ENCODE measurements around the gene LRRC58. TPM values are rescaled to one million over a fixed set of nuclear protein-coding genes. Genes with fewer than 3 reads are reported as not detected.

The LRRC58 gene
- total and polyA plus RNA-seq, 2 of the 8 experiments (the other 6 are each of a cell fraction or from before 2014, with no cell fraction given): 4.3 to 15.4 TPM

GRCh38 chr3:120353463-120353862, 4.3 kb upstream of the LRRC58 start:
- no peak overlapping the region for H3K4me2 ChIP-seq (ENCODE audit: insufficient read depth in 1 of 2, low read depth in 2 of 2, low read length in 2 of 2)
- no peaks in the 10 kb centered on the region for H3K9me3 ChIP-seq (ENCODE audit: insufficient read depth in 2 of 2, low read depth in 1 of 2, low read length in 1 of 2)
- ChIA-PET CTCF (ENCODE audit: partially characterized antibody) (interaction anchor here (1.1 to 1.2 kb wide), 4 partner anchors 11 to 313 kb away, joined by 3 to 6 read pairs (median 4); no protein-coding TSS in a partner anchor), POLR2A (ENCODE audit: partially characterized antibody) (no interaction called here)
- no peak overlapping the region for H3K9ac ChIP-seq (replicated peaks in 1 of 4; ENCODE audit: extremely low read depth in 1 of 4, low read depth in 3 of 4, low read length in 3 of 4)
- no peaks in the 10 kb centered on the region for H3K79me1 ChIP-seq (ENCODE audit: low read depth, low read length)
- no peak overlapping the region for H3K18ac ChIP-seq (ENCODE audit: extremely low read depth, low read length)
- H3K4ac ChIP-seq (replicated peaks; ENCODE audit: insufficient read length, low read depth, low read length): no peak overlapping the region
- no peak overlapping the region for H3K23ac ChIP-seq (ENCODE audit: insufficient read length)
- no peak overlapping the region for H3K27ac ChIP-seq (ENCODE audit: low read depth, low read length)
- H4K91ac ChIP-seq (replicated peaks; ENCODE audit: insufficient read length, low read length): no peak overlapping the region
- no peak overlapping the region for H2BK20ac ChIP-seq (ENCODE audit: low read length)
- H3K36me3 ChIP-seq (ENCODE audit: control insufficient read depth in 2 of 4, insufficient read depth in 4 of 4, low read length in 3 of 4): no peaks in the 10 kb centered on the region
- H4K5ac ChIP-seq (ENCODE audit: insufficient read length, low read depth, low read length): no peak overlapping the region
- no peak overlapping the region for H4K8ac ChIP-seq (ENCODE audit: extremely low read depth, insufficient read depth, low read length)
- H3K27me3 ChIP-seq (replicated peaks in 1 of 4; ENCODE audit: control insufficient read depth in 3 of 4, extremely low read depth in 1 of 4, insufficient read depth in 3 of 4, low read length in 3 of 4): peaks cover 0 to 2% (median 0%) of the 10 kb centered on the region in 4 experiments; a peak in 2 of 7 replicates
- FAIRE-seq: no peak
- H2AK5ac ChIP-seq (ENCODE audit: low read depth, low read length): no peak overlapping the region
- H3K56ac ChIP-seq (replicated peaks; ENCODE audit: insufficient read length, low read depth, low read length): no peak overlapping the region
- H4K20me1 ChIP-seq (replicated peaks in 1 of 2; ENCODE audit: control insufficient read depth in 1 of 2, insufficient read depth in 2 of 2, low read length in 2 of 2): no peaks in the 10 kb centered on the region
- H2BK120ac ChIP-seq (replicated peaks; ENCODE audit: low read depth, low read length): no peak overlapping the region
- H2BK5ac ChIP-seq (ENCODE audit: low read depth, low read length): no peak overlapping the region
- H2BK12ac ChIP-seq (ENCODE audit: low read depth, low read length): no peak overlapping the region
- TF ChIP-seq ASH2L (IDR thresholded peaks at IDR 0.05; ENCODE audit: low read length) (no peak), KDM4A (IDR thresholded peaks at IDR 0.05; ENCODE audit: low read depth, low read length, severe bottlenecking) (no peak), CEBPB (IDR thresholded peaks at IDR 0.05; ENCODE audit: low read depth, low read length) (no peak), NANOG (IDR thresholded peaks at IDR 0.05; ENCODE audit: insufficient read depth, low read depth, low read length, poor library complexity, severe bottlenecking) (no peak), TAF7 (optimal IDR thresholded peaks at IDR 0.05; ENCODE audit: borderline replicate concordance, low read depth, low read length) (no peak), CBX8 (IDR thresholded peaks at IDR 0.05; ENCODE audit: borderline replicate concordance, low read depth, low read length) (no peak), CREB1 (IDR thresholded peaks at IDR 0.05) (no peak), RXRA (IDR thresholded peaks at IDR 0.05; ENCODE audit: insufficient read depth, low read depth, low read length) (no peak), USF2 (IDR thresholded peaks at IDR 0.05; ENCODE audit: low read length) (no peak), GTF2F1 (IDR thresholded peaks at IDR 0.05; ENCODE audit: borderline replicate concordance, low read depth, low read length) (no peak)
- H3K23me2 ChIP-seq (ENCODE audit: low read depth, low read length): peaks cover 6% of the 10 kb centered on the region; the same call in 1 of the 2 replicates
- H3K79me2 ChIP-seq (ENCODE audit: control insufficient read depth in 1 of 2, insufficient read depth in 2 of 2, low read length in 2 of 2): no peaks in the 10 kb centered on the region
- no peak overlapping the region for H2AFZ ChIP-seq (ENCODE audit: low read length)
- no peak for DNase-seq (ENCODE audit: low read depth in 1 of 2, low spot score in 2 of 2)
- H3K14ac ChIP-seq (ENCODE audit: insufficient read length): no peak overlapping the region
- H3K4me3 ChIP-seq (ENCODE audit: extremely low read depth in 1 of 4, insufficient read depth in 2 of 4, low read depth in 3 of 4, low read length in 4 of 4): no peak overlapping the region
- H3K4me1 ChIP-seq (replicated peaks in 1 of 4; ENCODE audit: control insufficient read depth in 3 of 4, insufficient read depth in 4 of 4, low read length in 3 of 4): no peaks in the 10 kb centered on the region; a peak in 1 of 7 replicates
- no peak overlapping the region for H2BK15ac ChIP-seq (ENCODE audit: low read length)

Data from H1 (cell line).